Cardiac ventricle fibroblast (primary cell): ENCODE measurements around the gene NKRF. TPM values are rescaled to one million over a fixed set of nuclear protein-coding genes. Genes with fewer than 3 reads are reported as not detected.

Experiments
- total RNA-seq: library from RNA; depleted of rRNA; stranded (reverse); fragments of >200 nt; gene quantifications from 2 replicates; pipeline ENCODE4 v1.2.3, GENCODE V29; 2015

The NKRF gene
- 5.8 and 7.5 TPM in 2 replicates for total RNA-seq

DNA sequence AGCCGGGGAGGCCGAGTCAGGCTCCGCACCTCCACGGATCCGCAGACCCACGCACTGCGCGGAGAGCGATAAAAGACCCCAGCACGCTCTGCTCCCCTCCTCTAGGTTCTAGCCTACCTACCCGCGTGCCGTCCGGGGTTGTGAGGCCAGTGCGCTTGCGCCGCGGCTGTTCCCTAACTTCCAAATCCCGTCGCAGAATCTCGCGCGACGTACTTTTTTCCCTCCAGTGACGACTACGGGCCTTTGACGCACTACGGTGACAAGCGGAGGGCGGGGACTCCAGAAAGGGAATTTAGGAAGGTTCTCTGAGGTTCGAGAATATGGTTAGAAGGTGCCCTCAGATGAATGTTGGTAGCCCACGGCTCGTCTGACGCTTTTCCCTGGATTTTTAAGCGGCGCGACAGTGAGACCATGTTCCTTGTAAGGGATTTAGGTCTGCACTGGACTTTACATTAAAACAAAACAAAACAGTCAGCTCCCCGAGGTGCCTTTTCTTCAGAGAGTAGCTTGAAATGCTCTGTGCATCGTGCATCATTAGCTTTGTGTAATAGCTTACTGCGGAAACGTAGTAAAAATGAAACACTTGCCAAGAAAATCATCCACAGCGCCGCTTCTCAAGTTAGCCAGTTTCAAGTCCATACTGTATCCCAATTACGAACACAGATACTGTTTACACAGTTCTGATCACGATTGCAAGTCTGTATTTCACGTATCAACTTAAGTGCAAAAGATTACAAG is at the start of gene NKRF:
Gene NKRF (minus strand): TSS at position 145 of the 738 bp plus-strand sequence.

DNA sequence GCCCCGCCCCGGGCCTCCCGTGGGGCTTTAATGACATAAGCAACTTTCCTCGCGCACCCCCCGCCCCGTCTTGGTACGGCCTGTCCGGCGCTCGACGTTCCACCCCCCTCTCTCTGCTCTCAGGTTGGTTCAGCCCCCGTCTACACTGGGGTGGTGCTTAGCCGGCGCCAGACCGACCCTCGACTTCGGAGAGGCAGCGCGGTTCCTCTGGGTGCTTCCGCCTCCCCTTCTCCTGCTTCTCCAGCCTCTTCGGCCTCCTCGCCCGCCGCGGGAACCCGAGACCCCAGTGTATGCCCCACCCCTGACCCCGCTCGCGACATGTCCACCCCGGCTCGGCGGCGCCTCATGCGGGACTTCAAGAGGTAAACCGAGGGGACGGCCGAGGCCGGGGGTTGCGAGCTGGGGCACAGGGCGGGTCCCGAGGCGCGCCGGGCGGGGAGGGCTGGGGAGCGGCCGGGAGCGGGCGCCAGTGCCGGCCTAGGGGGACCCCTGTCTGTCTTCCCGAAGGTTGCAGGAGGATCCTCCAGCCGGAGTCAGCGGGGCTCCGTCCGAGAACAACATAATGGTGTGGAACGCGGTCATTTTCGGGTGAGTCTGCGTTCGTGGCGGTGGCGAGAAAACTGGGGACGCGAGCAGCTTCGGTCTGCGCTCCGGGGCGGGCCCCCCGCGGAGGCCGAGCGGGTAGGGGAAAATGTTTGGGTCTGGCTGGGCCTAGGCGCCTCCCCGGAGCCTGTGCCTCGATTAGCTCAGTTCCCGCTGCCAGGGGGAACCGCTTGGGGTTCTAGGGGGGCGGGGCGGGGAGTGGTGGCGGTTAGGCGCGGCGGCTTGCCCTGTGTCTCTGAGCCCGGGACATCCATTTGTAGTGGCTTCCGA is 31.6 kb downstream of the NKRF start, which contains the start of gene UBE2A:
Gene UBE2A (plus strand): TSS at position 170 of the 873 bp plus-strand sequence. CDS start 149 bp downstream, at position 319.

DNA sequence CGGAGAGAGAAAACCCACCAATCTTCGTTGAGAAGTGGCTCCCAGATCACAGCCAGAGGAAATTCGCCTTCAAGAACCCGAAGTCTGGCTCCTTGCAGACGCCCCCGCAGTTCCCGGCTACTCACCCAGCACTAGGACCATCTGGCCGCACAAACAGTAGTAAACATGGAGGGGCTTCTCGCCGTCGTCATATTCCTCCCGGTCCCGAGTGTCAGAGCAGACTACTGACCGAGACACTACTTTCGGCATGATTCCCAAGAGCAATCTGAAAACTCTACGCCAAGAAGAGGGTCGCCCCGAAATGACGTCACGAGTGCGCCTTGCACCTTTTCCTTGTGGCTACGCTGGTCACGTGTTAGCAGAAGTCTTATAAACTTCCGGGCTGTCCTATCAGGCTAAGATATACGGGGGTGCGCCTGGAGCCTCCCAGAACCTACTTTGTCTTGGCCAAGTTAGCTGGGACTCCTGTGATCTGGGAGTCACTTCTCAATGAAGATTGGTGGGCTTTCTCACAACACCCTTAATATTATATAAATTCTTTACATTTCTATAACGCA is 41.0 kb downstream of the NKRF start, which contains the start of gene STEEP1:
Gene STEEP1 (minus strand): TSS at position 303 of the 557 bp plus-strand sequence. CDS start 54 bp downstream, at position 249.

Other genes with a start within 250 kb of the NKRF start
- 17.2 and 18.2 TPM in 2 replicates for gene SLC25A43, start 207.1 kb downstream of the NKRF start, total RNA-seq
- 164 and 177 TPM in 2 replicates for gene SLC25A5, start 138.0 kb downstream of the NKRF start, total RNA-seq
- 19.6 and 28.7 TPM in 2 replicates for gene STEEP1, start 41.0 kb downstream of the NKRF start, total RNA-seq
- 26.8 and 36.9 TPM in 2 replicates for gene UBE2A, start 31.9 kb downstream of the NKRF start, total RNA-seq
- gene SEPTIN6, start 86.7 kb upstream of the NKRF start, total RNA-seq = 8.9 and 9.5 TPM in 2 replicates
- 0.20 TPM in 1 of 2 replicates, not detected in the other for gene SOWAHD, start 152.2 kb upstream of the NKRF start, total RNA-seq
- 6,868 and 7,989 TPM in 2 replicates for gene RPL39, start 185.2 kb upstream of the NKRF start, total RNA-seq
- 1.00 and 3.4 TPM in 2 replicates for gene UPF3B, start 246.5 kb upstream of the NKRF start, total RNA-seq